Epithelial cell of esophagus (primary cell): Measurements from ENCODE around the gene PTPRN2.

Experiments
- DNase-seq: peaks from one replicate; pipeline ENCODE4 v3.0.0; 2010; ENCODE audit warnings: low read depth
- H3K4me3 ChIP-seq: 2 replicates; pipeline ENCODE4 v1.5.1; 2011; ENCODE audit warnings: mild to moderate bottlenecking, low read length, control low read depth
- TF ChIP-seq, protein P1 (sequence below): IDR thresholded peaks from 2 replicates; pipeline ENCODE4 v1.5.1; 2011; ENCODE audit warnings: low read depth, mild to moderate bottlenecking, low read length, control low read depth, inconsistent platforms; ENCODE audit not compliant: insufficient read depth; ENCODE audit errors: missing control alignments

The PTPRN2 gene

DNA sequence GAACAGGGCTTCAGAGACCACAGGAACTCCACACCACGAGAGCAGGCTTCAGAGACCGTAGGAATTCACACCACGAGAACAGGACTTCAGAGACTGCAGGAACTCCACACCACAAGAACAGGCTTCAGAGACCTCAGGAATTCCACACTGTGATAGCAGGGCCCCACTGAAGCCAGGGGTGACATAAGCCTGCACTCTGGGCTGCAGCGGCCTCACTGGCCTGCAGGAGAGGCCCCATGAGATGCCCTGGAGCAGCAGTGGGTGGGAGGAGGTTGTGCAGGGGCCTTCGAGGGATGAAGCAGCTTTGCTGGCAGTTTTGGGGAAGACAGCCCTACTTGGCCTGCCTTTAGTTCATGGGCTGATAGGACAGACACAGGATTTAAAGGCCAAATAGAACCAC, 614.7 kb downstream of the PTPRN2 start:
- TF ChIP-seq, protein P1, sequence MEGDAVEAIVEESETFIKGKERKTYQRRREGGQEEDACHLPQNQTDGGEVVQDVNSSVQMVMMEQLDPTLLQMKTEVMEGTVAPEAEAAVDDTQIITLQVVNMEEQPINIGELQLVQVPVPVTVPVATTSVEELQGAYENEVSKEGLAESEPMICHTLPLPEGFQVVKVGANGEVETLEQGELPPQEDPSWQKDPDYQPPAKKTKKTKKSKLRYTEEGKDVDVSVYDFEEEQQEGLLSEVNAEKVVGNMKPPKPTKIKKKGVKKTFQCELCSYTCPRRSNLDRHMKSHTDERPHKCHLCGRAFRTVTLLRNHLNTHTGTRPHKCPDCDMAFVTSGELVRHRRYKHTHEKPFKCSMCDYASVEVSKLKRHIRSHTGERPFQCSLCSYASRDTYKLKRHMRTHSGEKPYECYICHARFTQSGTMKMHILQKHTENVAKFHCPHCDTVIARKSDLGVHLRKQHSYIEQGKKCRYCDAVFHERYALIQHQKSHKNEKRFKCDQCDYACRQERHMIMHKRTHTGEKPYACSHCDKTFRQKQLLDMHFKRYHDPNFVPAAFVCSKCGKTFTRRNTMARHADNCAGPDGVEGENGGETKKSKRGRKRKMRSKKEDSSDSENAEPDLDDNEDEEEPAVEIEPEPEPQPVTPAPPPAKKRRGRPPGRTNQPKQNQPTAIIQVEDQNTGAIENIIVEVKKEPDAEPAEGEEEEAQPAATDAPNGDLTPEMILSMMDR = no peak
- no peak for DNase-seq
- H3K4me3 ChIP-seq = no peak overlapping the region

DNA sequence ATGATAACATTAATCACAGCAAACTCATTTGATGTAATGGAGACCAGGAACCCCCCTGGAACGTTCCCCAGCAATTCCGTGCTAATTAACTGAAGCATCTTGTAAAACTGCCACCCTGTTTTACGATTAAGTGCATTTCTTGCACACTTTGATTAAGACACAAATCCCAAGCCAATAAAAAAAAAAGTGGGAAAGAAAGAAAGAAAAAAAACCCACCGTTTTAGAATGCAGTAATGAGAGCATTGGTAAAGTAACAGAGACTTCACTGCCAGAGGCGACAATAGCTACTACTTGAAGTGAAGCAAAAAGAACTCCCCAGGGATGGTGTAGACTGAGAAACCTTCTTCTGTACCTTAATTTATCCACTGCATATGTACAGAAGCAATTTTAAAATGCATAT, 616.1 kb downstream of the PTPRN2 start:
- H3K4me3 ChIP-seq = no peak overlapping the region
- DNase-seq = no peak
- TF ChIP-seq, protein P1 = no peak

DNA sequence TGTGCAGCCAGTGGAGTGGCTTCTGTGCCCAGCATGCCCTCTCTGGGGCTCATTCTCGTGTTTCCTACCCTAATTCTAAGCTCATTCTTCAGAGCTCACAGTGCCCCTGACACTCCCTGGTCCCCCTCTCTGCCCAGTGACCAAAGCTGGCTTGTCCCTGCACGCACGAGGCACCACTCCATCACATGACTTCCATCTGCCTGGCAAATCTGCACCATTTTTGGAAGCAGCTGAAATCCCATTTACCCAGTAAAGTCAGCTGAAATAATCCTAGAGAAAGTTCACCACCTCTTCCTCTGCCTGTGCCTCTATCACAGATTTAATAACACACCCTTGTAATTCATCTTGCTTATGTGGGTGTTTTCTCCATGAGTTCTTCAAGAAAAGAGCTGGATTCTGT, 616.9 kb downstream of the PTPRN2 start:
- H3K4me3 ChIP-seq = no peak overlapping the region
- TF ChIP-seq, protein P1 = no peak
- DNase-seq = no peak

DNA sequence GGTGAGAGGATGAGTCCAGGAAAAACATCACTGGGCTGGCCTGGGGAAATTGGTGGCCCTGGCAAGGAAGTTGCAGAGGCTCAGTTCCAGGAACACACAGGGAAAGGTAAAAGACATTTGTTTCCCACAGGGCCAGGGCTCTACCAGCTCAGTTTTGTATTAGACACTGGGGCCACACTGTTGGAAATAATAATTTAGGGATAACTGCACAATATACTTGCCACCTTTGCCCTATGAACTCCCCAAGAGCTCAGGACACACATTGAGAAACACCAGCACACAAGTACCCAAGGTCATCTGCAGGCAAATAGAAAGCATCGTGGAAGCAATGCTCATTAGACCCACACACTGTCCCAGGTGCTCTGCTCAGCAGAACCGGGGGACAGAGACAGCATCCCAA, 617.6 kb downstream of the PTPRN2 start:
- TF ChIP-seq, protein P1 = no peak
- DNase-seq = no peak
- no peak overlapping the region for H3K4me3 ChIP-seq

DNA sequence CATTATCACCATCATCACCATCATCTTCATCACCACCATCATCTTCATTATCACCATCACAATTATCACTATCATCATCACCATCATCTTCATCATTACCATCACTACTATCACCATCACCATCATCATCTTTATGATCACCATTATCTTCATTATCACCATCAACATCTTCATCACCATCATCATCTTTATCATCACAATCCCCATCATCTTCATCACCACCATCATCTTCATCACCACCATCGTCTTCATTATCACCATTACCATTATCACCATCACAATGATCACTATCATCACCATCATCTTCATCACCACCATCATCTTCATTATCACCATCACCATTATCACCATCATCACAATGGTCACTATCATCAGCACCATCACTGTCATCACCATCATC, 621.1 kb downstream of the PTPRN2 start:
- DNase-seq = no peak
- no peak overlapping the region for H3K4me3 ChIP-seq
- TF ChIP-seq, protein P1 = no peak

DNA sequence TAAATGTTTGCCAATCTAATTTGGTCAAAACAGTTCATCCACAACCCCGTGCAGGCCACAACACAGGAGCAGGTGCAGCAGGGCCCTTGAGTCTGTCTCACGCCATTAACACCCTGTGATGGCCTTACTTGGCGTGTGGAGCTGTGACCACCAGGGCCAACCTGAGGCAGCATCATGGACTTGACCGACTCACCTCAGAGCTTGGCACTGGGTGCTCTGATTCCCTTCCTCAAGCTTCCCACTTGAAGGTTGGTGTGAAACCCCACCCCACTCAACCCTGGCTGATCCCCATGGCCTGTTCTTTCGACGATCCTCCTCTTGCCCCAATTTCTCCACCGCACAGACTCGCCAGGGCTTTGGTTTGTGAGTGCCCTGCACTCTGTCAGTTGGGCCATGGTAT, 623.1 kb downstream of the PTPRN2 start:
- TF ChIP-seq, protein P1 = no peak
- DNase-seq = no peak
- no peak overlapping the region for H3K4me3 ChIP-seq

DNA sequence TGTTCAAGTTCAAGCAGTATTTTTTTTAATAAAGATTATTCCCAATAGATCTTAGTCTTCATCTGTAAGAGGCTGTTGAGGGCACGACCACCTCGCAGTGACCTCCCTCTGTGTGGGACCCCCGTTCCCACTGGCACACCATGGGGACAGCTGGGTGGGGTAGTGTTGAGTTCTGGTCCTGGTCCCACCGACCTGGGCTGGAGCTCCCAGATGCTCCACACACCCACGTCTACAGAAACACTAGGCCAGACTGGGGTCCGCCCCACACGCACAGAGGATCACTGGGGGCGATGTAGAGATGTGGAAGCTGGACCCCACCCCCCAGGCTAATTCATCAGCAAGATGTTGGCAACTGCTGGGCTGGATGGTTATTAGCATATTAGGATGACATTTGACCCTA, 623.6 kb downstream of the PTPRN2 start:
- TF ChIP-seq, protein P1 = no peak
- no peak for DNase-seq
- no peak overlapping the region for H3K4me3 ChIP-seq
